HepG2 (cell line): ENCODE measurements around the gene KLHL36. TPM values are rescaled to one million over a fixed set of nuclear protein-coding genes. Genes with fewer than 3 reads are reported as not detected.

Experiments used
- BATF2 ChIP-seq: sonication (generic); formaldehyde crosslinking; IDR thresholded peaks from 2 replicates; pipeline ENCODE4 v1.8.0; 2022; ENCODE audit warnings: mild to moderate bottlenecking, missing genetic modification reagents, moderate library complexity
- CREM ChIP-seq, 2 experiments: sonication (generic) in 1 of 2; formaldehyde crosslinking in 1 of 2; IDR thresholded peaks; 2 replicates each; pipeline versions ENCODE4 v1.4.0 to v1.6.1; 2016 to 2020; ENCODE audit warnings: antibody characterized with exemption in 1 of 2, mild to moderate bottlenecking in 1 of 2, missing genetic modification reagents in 1 of 2
- CSRNP1 ChIP-seq: sonication (generic); formaldehyde crosslinking; IDR thresholded peaks from 2 replicates; pipeline ENCODE4 v1.8.1; 2023; ENCODE audit warnings: mild to moderate bottlenecking, missing genetic modification reagents
- JUND ChIP-seq: sonication (generic); formaldehyde crosslinking; IDR thresholded peaks from 2 replicates; pipeline ENCODE4 v1.8.0; 2022; ENCODE audit warnings: mild to moderate bottlenecking, missing genetic modification reagents
- NFIC ChIP-seq: IDR thresholded peaks from 2 replicates; pipeline ENCODE4 v1.6.1; 2012; ENCODE audit warnings: mild to moderate bottlenecking, low read length, inconsistent platforms
- NR3C1 ChIP-seq: sonication (generic); formaldehyde crosslinking; IDR thresholded peaks from 2 replicates; pipeline ENCODE4 v1.4.0; 2020; ENCODE audit warnings: missing genetic modification reagents
- POLR2AphosphoS2 ChIP-seq: IDR thresholded peaks from 2 replicates; pipeline ENCODE4 v1.6.1; 2011; ENCODE audit warnings: low read depth, low read length, improper control_type of control experiment
- REST ChIP-seq, 2 experiments: IDR thresholded peaks; 2 replicates each; pipeline ENCODE4 v1.6.1; 2011 to 2012; ENCODE audit warnings: low read length in 2 of 2, borderline replicate concordance in 1 of 2, low read depth in 1 of 2, mild to moderate bottlenecking in 1 of 2, moderate library complexity in 1 of 2
- SATB2 ChIP-seq: sonication (generic); formaldehyde crosslinking; IDR thresholded peaks from 2 replicates; pipeline ENCODE4 v1.5.0; 2020; ENCODE audit warnings: missing genetic modification reagents
- SSRP1 ChIP-seq: IDR thresholded peaks from 2 replicates; pipeline ENCODE4 v1.6.1; 2016; ENCODE audit warnings: control low read depth
- TFDP2 ChIP-seq: sonication (generic); formaldehyde crosslinking; IDR thresholded peaks from 2 replicates; pipeline ENCODE4 v1.4.0; 2020; ENCODE audit warnings: missing genetic modification reagents
- WIZ ChIP-seq: sonication (generic); formaldehyde crosslinking; IDR thresholded peaks from 2 replicates; pipeline ENCODE4 v1.5.1; 2020; ENCODE audit warnings: mild to moderate bottlenecking, missing genetic modification reagents
- ZBTB20 ChIP-seq: sonication (generic); formaldehyde crosslinking; IDR thresholded peaks from 2 replicates; pipeline ENCODE4 v1.8.1; 2023; ENCODE audit warnings: missing genetic modification reagents, low read depth, mild to moderate bottlenecking, borderline replicate concordance
- ZBTB21 ChIP-seq: sonication (generic); formaldehyde crosslinking; IDR thresholded peaks from 2 replicates; pipeline ENCODE4 v1.4.0; 2020; ENCODE audit warnings: missing genetic modification reagents
- ZFP36L2 ChIP-seq: sonication (generic); formaldehyde crosslinking; IDR thresholded peaks from 2 replicates; pipeline ENCODE4 v1.4.0; 2020; ENCODE audit warnings: missing genetic modification reagents
- ZNF567 ChIP-seq: sonication (generic); formaldehyde crosslinking; IDR thresholded peaks from 2 replicates; pipeline ENCODE4 v1.8.1; 2023; ENCODE audit warnings: mild to moderate bottlenecking, missing genetic modification reagents, borderline replicate concordance
- ZNF720 ChIP-seq: sonication (generic); formaldehyde crosslinking; IDR thresholded peaks from 2 replicates; pipeline ENCODE4 v1.4.0; 2020; ENCODE audit warnings: missing genetic modification reagents
- polyA plus RNA-seq, 8 experiments: library from polyadenylated mRNA; depleted of rRNA in 3 of 8; stranded (reverse) in 7 of 8; unstranded in 1 of 8; fragments of >200 nt; fragmentation: Illumina TruSeq in 4 of 8; extraction: Trizol in 4 of 8; gene quantifications; 2 replicates each; pipeline versions ENCODE4 v1.2.1 to v1.2.3, GENCODE V29; 2011 to 2016; ENCODE audit warnings: low read depth in 4 of 8, missing spikeins in 1 of 8, mixed read lengths in 1 of 8; ENCODE audit not compliant: insufficient read depth in 1 of 8
- total RNA-seq, 5 experiments: library from RNA; depleted of rRNA; stranded (reverse); fragments of >200 nt; fragmentation: Illumina TruSeq; extraction: Trizol; gene quantifications; 2 replicates each; pipeline ENCODE4 v1.2.3, GENCODE V29; 2016; ENCODE audit warnings: low read depth in 1 of 5
- TF ChIP-seq, protein P1 (sequence below): sonication (generic); formaldehyde crosslinking; IDR thresholded peaks from 2 replicates; pipeline ENCODE4 v1.5.0; 2020; ENCODE audit warnings: missing genetic modification reagents

KLHL36 gene
- total and polyA plus RNA-seq, 2 of the 13 experiments (the other 11 are each of a cell fraction or from before 2014, with no cell fraction given) = 24.3 to 26.0 TPM

DNA sequence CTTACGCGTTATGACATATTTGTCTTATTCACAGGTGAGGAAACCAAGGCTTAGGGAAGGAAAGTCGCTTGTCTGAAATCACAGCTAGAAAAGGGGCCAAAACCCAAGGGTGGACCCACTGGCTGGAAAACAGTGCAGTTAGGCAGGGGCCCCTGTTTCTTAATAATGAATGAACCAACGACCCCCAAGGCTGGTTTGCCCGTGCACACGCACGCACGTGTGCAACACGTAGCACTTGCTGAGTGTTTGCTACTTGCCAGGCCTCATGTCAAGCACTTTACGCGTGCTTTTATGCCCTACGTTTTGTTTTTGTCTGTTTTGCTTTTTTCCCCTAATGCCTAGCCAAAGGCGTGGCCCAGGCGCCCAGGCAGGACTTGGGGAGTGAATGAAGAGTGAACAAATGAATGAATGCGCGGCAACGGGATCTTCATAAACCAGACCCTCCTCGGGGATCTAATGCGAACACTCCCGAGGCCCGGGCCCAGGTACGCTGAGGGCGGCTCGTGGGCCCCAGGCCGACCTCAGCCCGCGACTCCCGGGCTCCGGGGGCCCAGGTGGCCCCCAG lies 50.9 kb downstream of the KLHL36 start (continued):
- no peak for TF ChIP-seq WIZ (CRISPR knock-in tag)
- no peak for TF ChIP-seq NR3C1
- TF ChIP-seq ZBTB21 = no peak
- TF ChIP-seq ZNF720 (CRISPR knock-in tag) = no peak
- peak; percentile 81; the same call in 1 of the 2 replicates for TF ChIP-seq SATB2
- TF ChIP-seq REST (IDR thresholded peaks at IDR 0.05; ENCODE audit: borderline replicate concordance in 1 of 2, low read depth in 1 of 2, low read length in 2 of 2) = no peak
- no peak for TF ChIP-seq BATF2
- TF ChIP-seq TFDP2 = no peak
- TF ChIP-seq ZBTB20 (CRISPR knock-in tag) = no peak
- no peak for TF ChIP-seq POLR2AphosphoS2
- no peak for TF ChIP-seq NFIC
- TF ChIP-seq ZNF567 (CRISPR knock-in tag) = peak; percentile 98
- TF ChIP-seq, protein P1, sequence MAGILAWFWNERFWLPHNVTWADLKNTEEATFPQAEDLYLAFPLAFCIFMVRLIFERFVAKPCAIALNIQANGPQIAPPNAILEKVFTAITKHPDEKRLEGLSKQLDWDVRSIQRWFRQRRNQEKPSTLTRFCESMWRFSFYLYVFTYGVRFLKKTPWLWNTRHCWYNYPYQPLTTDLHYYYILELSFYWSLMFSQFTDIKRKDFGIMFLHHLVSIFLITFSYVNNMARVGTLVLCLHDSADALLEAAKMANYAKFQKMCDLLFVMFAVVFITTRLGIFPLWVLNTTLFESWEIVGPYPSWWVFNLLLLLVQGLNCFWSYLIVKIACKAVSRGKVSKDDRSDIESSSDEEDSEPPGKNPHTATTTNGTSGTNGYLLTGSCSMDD (CRISPR knock-in tag) = 0 out of 2 replicates have a peak, but pooled peaks have one; percentile 78
- 0 out of 2 replicates have a peak, but pooled peaks have one; percentile 16 for TF ChIP-seq JUND (CRISPR knock-in tag)
- TF ChIP-seq ZFP36L2 (CRISPR knock-in tag) = no peak
- no peak; the same call in 1 of the 2 replicates for TF ChIP-seq CSRNP1 (CRISPR knock-in tag)
- TF ChIP-seq SSRP1 = no peak
- no peak for TF ChIP-seq CREM (IDR thresholded peaks at IDR 0.05)
- no peak for TF ChIP-seq CREM (CRISPR knock-in tag; IDR thresholded peaks at IDR 0.05)
